Kidney epithelial cell (primary cell): ENCODE data around the gene APC2. TPM values are rescaled to one million over a fixed set of nuclear protein-coding genes. Genes with fewer than 3 reads are reported as not detected.
"Not testable (repeated sequence)": the region's sequence is repeated elsewhere in the genome, so short reads cannot be mapped to it uniquely, and the experiment has no call there.

Experiments
- DNase-seq: peaks from one replicate; pipeline ENCODE4 v3.0.0-alpha.2; 2010; ENCODE audit warnings: low read depth
- H3K27me3 ChIP-seq: 2 replicates; pipeline ENCODE4 v1.6.0; 2011; ENCODE audit warnings: low read length; ENCODE audit not compliant: control insufficient read depth, insufficient read depth
- H3K36me3 ChIP-seq: 2 replicates; pipeline ENCODE4 v1.5.1; 2011; ENCODE audit warnings: low read length; ENCODE audit not compliant: control insufficient read depth, insufficient read depth
- H3K4me3 ChIP-seq: 2 replicates; pipeline ENCODE4 v1.5.1; 2011; ENCODE audit warnings: low read depth, mild to moderate bottlenecking, control low read depth, low read length
- CTCF ChIP-seq: IDR thresholded peaks from 2 replicates; pipeline ENCODE4 v1.5.1; 2011; ENCODE audit warnings: mild to moderate bottlenecking, moderate library complexity, low read length, control low read depth, inconsistent platforms; ENCODE audit not compliant: insufficient read depth, poor library complexity, severe bottlenecking
- total RNA-seq: library from RNA; depleted of rRNA; stranded (reverse); fragments of >200 nt; gene quantifications from 2 replicates; pipeline ENCODE4 v1.2.3, GENCODE V29; 2015

The APC2 gene
- total RNA-seq, 1 donor from 2014 or later = not detected

GRCh38 chr19:1516395-1516753 lies 66.5 kb downstream of the APC2 start:
- no peak for DNase-seq
- TF ChIP-seq CTCF = no peak
- H3K36me3 ChIP-seq = no peaks in the 10 kb centered on the region
- peaks cover 26% of the 10 kb centered on the region for H3K27me3 ChIP-seq
- no peak overlapping the region for H3K4me3 ChIP-seq

GRCh38 chr19:1518471-1518870 lies 68.5 kb downstream of the APC2 start:
- peaks cover 37% of the 10 kb centered on the region for H3K27me3 ChIP-seq
- H3K4me3 ChIP-seq = no peak overlapping the region
- H3K36me3 ChIP-seq = no peaks in the 10 kb centered on the region
- DNase-seq = no peak
- no peak for TF ChIP-seq CTCF

- not testable (repeated sequence) for H3K36me3 ChIP-seq, DNase-seq, H3K4me3 ChIP-seq
- peaks cover 39% of the 10 kb centered on the region for H3K27me3 ChIP-seq
These were observed 69.9 kb downstream of the APC2 start for GRCh38 chr19:1519802-1520201.

GRCh38 chr19:1520203-1520780 lies 70.4 kb downstream of the APC2 start:
- Histone ChIP-seq H3K36me3 (no peaks in the 10 kb centered on the region), H3K4me3 (no peak overlapping the region), H3K27me3 (peaks cover 40% of the 10 kb centered on the region)
- DNase-seq = no peak
- no peak for TF ChIP-seq CTCF

GRCh38 chr19:1521636-1522035 lies 71.7 kb downstream of the APC2 start:
- TF ChIP-seq CTCF = no peak
- Histone ChIP-seq H3K27me3 (peaks cover 49% of the 10 kb centered on the region), H3K36me3 (no peaks in the 10 kb centered on the region), H3K4me3 (no peak overlapping the region)
- no peak for DNase-seq

GRCh38 chr19:1522061-1522460 lies 72.1 kb downstream of the APC2 start:
- no peak overlapping the region for H3K4me3 ChIP-seq
- H3K36me3 ChIP-seq = no peaks in the 10 kb centered on the region
- peaks cover 49% of the 10 kb centered on the region for H3K27me3 ChIP-seq
- no peak for TF ChIP-seq CTCF
- DNase-seq = no peak
